HepG2 (cell line): ENCODE results near the gene C9orf43. TPM values are rescaled to one million over a fixed set of nuclear protein-coding genes. Genes with fewer than 3 reads are reported as not detected.

ENCODE experiments used
- CCDC6 ChIP-seq: sonication (generic); formaldehyde crosslinking; IDR thresholded peaks from 2 replicates; pipeline ENCODE4 v1.8.1; 2022; ENCODE audit warnings: mild to moderate bottlenecking, missing genetic modification reagents, moderate library complexity
- EZH2 ChIP-seq: conservative IDR thresholded peaks from 2 replicates; pipeline ENCODE4 v1.6.1; 2012; ENCODE audit warnings: mild to moderate bottlenecking, low read depth, low read length, moderate library complexity
- HOXA5 ChIP-seq: sonication (generic); formaldehyde crosslinking; IDR thresholded peaks from 2 replicates; pipeline ENCODE4 v1.4.0; 2020; ENCODE audit warnings: missing genetic modification reagents
- HOXD1 ChIP-seq: sonication (generic); formaldehyde crosslinking; IDR thresholded peaks from 2 replicates; pipeline ENCODE4 v1.5.0; 2020; ENCODE audit warnings: missing genetic modification reagents
- KLF16 ChIP-seq, 2 experiments: sonication (generic) in 1 of 2; formaldehyde crosslinking in 1 of 2; IDR thresholded peaks; 2 replicates each; pipeline versions ENCODE4 v1.6.1 to v1.8.0; 2016 to 2023; ENCODE audit warnings: missing genetic modification reagents in 2 of 2, missing compliant biosample characterization in 1 of 2
- KLF9 ChIP-seq: IDR thresholded peaks from 2 replicates; pipeline ENCODE4 v1.6.1; 2016; ENCODE audit warnings: low read depth
- MTF2 ChIP-seq: sonication (generic); formaldehyde crosslinking; IDR thresholded peaks from 2 replicates; pipeline ENCODE4 v1.5.0; 2020; ENCODE audit warnings: missing genetic modification reagents, borderline replicate concordance
- TMF1 ChIP-seq: sonication (generic); formaldehyde crosslinking; IDR thresholded peaks from 2 replicates; pipeline ENCODE4 v1.8.1; 2022; ENCODE audit warnings: low read depth, missing genetic modification reagents
- TOE1 ChIP-seq: sonication (generic); formaldehyde crosslinking; IDR thresholded peaks from 2 replicates; pipeline ENCODE4 v1.4.0; 2020; ENCODE audit warnings: mild to moderate bottlenecking, missing genetic modification reagents
- ZNF501 ChIP-seq: sonication (generic); formaldehyde crosslinking; IDR thresholded peaks from 2 replicates; pipeline ENCODE4 v1.5.1; 2020; ENCODE audit warnings: mild to moderate bottlenecking, moderate library complexity, missing genetic modification reagents
- ZNF607 ChIP-seq: sonication (generic); formaldehyde crosslinking; IDR thresholded peaks from 2 replicates; pipeline ENCODE4 v1.5.1; 2020; ENCODE audit warnings: missing genetic modification reagents, mild to moderate bottlenecking, borderline replicate concordance
- ZNF660 ChIP-seq: sonication (generic); formaldehyde crosslinking; IDR thresholded peaks from 2 replicates; pipeline ENCODE4 v1.5.1; 2020; ENCODE audit warnings: mild to moderate bottlenecking, low read depth, missing genetic modification reagents, borderline replicate concordance
- ZNF670 ChIP-seq: sonication (generic); formaldehyde crosslinking; IDR thresholded peaks from 2 replicates; pipeline ENCODE4 v1.8.0; 2022; ENCODE audit warnings: mild to moderate bottlenecking, missing genetic modification reagents, borderline replicate concordance
- ZZZ3 ChIP-seq: sonication (generic); formaldehyde crosslinking; IDR thresholded peaks from 2 replicates; pipeline ENCODE4 v1.4.0; 2020; ENCODE audit warnings: missing genetic modification reagents, mild to moderate bottlenecking, borderline replicate concordance
- polyA plus RNA-seq, 8 experiments: library from polyadenylated mRNA; depleted of rRNA in 3 of 8; stranded (reverse) in 7 of 8; unstranded in 1 of 8; fragments of >200 nt; fragmentation: Illumina TruSeq in 4 of 8; extraction: Trizol in 4 of 8; gene quantifications; 2 replicates each; pipeline versions ENCODE4 v1.2.1 to v1.2.3, GENCODE V29; 2011 to 2016; ENCODE audit warnings: low read depth in 4 of 8, missing spikeins in 1 of 8, mixed read lengths in 1 of 8; ENCODE audit not compliant: insufficient read depth in 1 of 8
- total RNA-seq, 5 experiments: library from RNA; depleted of rRNA; stranded (reverse); fragments of >200 nt; fragmentation: Illumina TruSeq; extraction: Trizol; gene quantifications; 2 replicates each; pipeline ENCODE4 v1.2.3, GENCODE V29; 2016; ENCODE audit warnings: low read depth in 1 of 5
- TF ChIP-seq, protein P1 (sequence below), 2 experiments: sonication (generic) in 1 of 2; formaldehyde crosslinking in 1 of 2; IDR thresholded peaks; 2 replicates each; pipeline versions ENCODE4 v1.4.0 to v1.6.1; 2018 to 2020; ENCODE audit warnings: missing genetic modification reagents in 2 of 2, borderline replicate concordance in 1 of 2, low read depth in 1 of 2, mild to moderate bottlenecking in 1 of 2, missing biosample characterization in 1 of 2
- TF ChIP-seq, protein P2 (sequence below): IDR thresholded peaks from 2 replicates; pipeline ENCODE4 v1.6.1; 2016; ENCODE audit warnings: low read depth, missing genetic modification reagents, missing compliant biosample characterization
- TF ChIP-seq, protein P3 (sequence below): sonication (generic); formaldehyde crosslinking; IDR thresholded peaks from 2 replicates; pipeline ENCODE4 v1.8.0; 2022; ENCODE audit warnings: low read depth, missing genetic modification reagents
- TF ChIP-seq, protein P4 (sequence below): sonication (generic); formaldehyde crosslinking; IDR thresholded peaks from 2 replicates; pipeline ENCODE4 v1.4.0; 2020; ENCODE audit warnings: missing genetic modification reagents

The C9orf43 gene
- total and polyA plus RNA-seq, 2 of the 13 experiments (the other 11 are each of a cell fraction or from before 2014, with no cell fraction given), result 0.24 to 0.31 TPM

DNA sequence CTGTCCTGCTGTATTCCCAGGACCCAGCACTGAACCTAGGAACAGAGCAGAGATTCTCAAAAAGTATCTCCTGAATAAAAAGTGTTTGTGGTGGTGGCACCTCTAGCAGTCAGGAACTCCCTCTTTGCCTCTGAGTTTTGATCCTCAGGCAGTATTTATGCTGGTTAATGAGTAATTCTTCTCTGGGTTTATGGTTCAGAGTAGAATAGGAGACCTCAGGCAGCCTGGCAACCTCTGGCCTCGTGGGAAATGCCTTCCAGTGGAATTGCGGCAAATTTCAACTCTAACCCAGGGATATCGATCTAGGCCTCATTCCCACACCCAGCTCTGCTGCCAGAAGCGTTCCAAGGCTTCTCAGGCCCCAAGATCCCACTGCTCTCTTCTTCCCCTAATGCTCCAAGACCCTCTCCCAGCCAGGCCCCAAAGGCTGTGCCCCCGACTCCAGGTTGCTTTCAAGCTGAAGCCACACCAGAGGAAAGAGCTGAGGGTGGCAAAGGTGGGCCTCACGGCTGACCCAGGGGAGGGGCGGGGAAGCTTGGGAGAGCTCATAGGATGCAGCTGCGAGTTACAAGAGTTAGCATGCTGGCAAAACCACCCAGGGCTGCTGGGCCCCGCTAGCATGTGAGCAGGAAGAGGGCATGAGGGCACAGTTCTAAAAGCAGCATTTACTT lies 22.9 kb upstream of the C9orf43 start (continued):
- no peak; a peak in 1 of 4 replicates for TF ChIP-seq KLF16 (CRISPR knock-in tag; IDR thresholded peaks at IDR 0.05)
- TF ChIP-seq, protein P1, sequence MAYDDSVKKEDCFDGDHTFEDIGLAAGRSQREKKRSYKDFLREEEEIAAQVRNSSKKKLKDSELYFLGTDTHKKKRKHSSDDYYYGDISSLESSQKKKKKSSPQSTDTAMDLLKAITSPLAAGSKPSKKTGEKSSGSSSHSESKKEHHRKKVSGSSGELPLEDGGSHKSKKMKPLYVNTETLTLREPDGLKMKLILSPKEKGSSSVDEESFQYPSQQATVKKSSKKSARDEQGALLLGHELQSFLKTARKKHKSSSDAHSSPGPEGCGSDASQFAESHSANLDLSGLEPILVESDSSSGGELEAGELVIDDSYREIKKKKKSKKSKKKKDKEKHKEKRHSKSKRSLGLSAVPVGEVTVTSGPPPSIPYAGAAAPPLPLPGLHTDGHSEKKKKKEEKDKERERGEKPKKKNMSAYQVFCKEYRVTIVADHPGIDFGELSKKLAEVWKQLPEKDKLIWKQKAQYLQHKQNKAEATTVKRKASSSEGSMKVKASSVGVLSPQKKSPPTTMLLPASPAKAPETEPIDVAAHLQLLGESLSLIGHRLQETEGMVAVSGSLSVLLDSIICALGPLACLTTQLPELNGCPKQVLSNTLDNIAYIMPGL (CRISPR knock-in tag; IDR thresholded peaks at IDR 0.05; ENCODE audit: borderline replicate concordance in 1 of 2, low read depth in 1 of 2), result peak in 1 of 2 experiments; percentile 25; a peak in 1 of 4 replicates
- TF ChIP-seq TOE1 (CRISPR knock-in tag), result peak; percentile 53; the same call in 1 of the 2 replicates
- peak; percentile 25; the same call in 1 of the 2 replicates for TF ChIP-seq TMF1
- no peak for TF ChIP-seq ZZZ3 (CRISPR knock-in tag)
- peak; percentile 49; the same call in 1 of the 2 replicates for TF ChIP-seq KLF9 (CRISPR knock-in tag)
- peak; percentile 70 for TF ChIP-seq ZNF501 (CRISPR knock-in tag)
- TF ChIP-seq, protein P2, sequence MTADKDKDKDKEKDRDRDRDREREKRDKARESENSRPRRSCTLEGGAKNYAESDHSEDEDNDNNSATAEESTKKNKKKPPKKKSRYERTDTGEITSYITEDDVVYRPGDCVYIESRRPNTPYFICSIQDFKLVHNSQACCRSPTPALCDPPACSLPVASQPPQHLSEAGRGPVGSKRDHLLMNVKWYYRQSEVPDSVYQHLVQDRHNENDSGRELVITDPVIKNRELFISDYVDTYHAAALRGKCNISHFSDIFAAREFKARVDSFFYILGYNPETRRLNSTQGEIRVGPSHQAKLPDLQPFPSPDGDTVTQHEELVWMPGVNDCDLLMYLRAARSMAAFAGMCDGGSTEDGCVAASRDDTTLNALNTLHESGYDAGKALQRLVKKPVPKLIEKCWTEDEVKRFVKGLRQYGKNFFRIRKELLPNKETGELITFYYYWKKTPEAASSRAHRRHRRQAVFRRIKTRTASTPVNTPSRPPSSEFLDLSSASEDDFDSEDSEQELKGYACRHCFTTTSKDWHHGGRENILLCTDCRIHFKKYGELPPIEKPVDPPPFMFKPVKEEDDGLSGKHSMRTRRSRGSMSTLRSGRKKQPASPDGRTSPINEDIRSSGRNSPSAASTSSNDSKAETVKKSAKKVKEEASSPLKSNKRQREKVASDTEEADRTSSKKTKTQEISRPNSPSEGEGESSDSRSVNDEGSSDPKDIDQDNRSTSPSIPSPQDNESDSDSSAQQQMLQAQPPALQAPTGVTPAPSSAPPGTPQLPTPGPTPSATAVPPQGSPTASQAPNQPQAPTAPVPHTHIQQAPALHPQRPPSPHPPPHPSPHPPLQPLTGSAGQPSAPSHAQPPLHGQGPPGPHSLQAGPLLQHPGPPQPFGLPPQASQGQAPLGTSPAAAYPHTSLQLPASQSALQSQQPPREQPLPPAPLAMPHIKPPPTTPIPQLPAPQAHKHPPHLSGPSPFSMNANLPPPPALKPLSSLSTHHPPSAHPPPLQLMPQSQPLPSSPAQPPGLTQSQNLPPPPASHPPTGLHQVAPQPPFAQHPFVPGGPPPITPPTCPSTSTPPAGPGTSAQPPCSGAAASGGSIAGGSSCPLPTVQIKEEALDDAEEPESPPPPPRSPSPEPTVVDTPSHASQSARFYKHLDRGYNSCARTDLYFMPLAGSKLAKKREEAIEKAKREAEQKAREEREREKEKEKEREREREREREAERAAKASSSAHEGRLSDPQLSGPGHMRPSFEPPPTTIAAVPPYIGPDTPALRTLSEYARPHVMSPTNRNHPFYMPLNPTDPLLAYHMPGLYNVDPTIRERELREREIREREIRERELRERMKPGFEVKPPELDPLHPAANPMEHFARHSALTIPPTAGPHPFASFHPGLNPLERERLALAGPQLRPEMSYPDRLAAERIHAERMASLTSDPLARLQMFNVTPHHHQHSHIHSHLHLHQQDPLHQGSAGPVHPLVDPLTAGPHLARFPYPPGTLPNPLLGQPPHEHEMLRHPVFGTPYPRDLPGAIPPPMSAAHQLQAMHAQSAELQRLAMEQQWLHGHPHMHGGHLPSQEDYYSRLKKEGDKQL, result 0 out of 2 replicates have a peak, but pooled peaks have one; percentile 42
- TF ChIP-seq ZNF670 (CRISPR knock-in tag), result no peak
- peak; percentile 85 for TF ChIP-seq HOXA5 (CRISPR knock-in tag)
- TF ChIP-seq HOXD1 (CRISPR knock-in tag), result peak; percentile 80; the same call in 1 of the 2 replicates
- TF ChIP-seq EZH2, result no peak
- TF ChIP-seq, protein P3, sequence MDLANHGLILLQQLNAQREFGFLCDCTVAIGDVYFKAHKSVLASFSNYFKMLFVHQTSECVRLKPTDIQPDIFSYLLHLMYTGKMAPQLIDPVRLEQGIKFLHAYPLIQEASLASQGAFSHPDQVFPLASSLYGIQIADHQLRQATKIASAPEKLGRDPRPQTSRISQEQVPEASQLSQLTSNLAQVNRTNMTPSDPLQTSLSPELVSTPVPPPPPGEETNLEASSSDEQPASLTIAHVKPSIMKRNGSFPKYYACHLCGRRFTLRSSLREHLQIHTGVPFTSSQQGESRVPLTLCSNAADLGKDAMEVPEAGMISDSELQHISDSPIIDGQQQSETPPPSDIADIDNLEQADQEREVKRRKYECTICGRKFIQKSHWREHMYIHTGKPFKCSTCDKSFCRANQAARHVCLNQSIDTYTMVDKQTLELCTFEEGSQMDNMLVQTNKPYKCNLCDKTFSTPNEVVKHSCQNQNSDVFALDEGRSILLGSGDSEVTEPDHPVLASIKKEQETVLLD (CRISPR knock-in tag), result no peak
- TF ChIP-seq, protein P4, sequence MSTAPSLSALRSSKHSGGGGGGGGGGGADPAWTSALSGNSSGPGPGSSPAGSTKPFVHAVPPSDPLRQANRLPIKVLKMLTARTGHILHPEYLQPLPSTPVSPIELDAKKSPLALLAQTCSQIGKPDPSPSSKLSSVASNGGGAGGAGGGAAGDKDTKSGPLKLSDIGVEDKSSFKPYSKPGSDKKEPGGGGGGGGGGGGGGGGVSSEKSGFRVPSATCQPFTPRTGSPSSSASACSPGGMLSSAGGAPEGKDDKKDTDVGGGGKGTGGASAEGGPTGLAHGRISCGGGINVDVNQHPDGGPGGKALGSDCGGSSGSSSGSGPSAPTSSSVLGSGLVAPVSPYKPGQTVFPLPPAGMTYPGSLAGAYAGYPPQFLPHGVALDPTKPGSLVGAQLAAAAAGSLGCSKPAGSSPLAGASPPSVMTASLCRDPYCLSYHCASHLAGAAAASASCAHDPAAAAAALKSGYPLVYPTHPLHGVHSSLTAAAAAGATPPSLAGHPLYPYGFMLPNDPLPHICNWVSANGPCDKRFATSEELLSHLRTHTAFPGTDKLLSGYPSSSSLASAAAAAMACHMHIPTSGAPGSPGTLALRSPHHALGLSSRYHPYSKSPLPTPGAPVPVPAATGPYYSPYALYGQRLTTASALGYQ, result peak; percentile 86
- TF ChIP-seq ZNF660 (CRISPR knock-in tag), result no peak
- TF ChIP-seq ZNF607, result peak; percentile 64
- TF ChIP-seq CCDC6 (CRISPR knock-in tag), result peak; percentile 31; the same call in 1 of the 2 replicates
- TF ChIP-seq MTF2, result no peak
